ENCODE data around the gene EIF4B. TPM values are rescaled to one million over a fixed set of nuclear protein-coding genes. Genes with fewer than 3 reads are reported as not detected.

Gene EIF4B
- total RNA-seq, 1 donor from 2014 or later, result 526 TPM

DNA sequence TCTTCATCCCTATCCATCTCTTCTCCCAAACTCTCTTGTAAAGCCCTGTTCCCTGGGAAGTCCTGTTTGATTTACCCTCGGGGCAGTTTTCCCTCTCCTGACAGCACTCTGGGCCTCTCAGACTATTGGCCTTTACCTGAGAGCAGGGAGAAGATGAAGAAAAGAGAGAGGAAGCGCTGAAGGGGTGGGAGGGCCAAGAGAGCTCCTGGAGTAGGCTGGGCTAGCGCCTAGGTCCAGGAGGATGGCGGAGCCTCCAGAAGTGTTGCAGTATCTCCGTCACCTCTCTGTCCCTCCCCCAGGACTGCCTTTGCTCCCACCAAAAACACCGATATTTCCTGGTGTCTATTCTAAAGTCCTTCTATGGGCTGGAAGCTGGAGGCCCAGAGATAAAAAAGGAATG, 85.5 kb downstream of the EIF4B start:
- no peaks in the 10 kb centered on the region for H3K27me3 ChIP-seq (ENCODE audit: control insufficient read depth, insufficient read depth, low read length)
- no peak overlapping the region for H3K4me3 ChIP-seq (ENCODE audit: low read depth, low read length)
- DNase-seq (ENCODE audit: low read depth), result no peak
- TF ChIP-seq, protein P1, sequence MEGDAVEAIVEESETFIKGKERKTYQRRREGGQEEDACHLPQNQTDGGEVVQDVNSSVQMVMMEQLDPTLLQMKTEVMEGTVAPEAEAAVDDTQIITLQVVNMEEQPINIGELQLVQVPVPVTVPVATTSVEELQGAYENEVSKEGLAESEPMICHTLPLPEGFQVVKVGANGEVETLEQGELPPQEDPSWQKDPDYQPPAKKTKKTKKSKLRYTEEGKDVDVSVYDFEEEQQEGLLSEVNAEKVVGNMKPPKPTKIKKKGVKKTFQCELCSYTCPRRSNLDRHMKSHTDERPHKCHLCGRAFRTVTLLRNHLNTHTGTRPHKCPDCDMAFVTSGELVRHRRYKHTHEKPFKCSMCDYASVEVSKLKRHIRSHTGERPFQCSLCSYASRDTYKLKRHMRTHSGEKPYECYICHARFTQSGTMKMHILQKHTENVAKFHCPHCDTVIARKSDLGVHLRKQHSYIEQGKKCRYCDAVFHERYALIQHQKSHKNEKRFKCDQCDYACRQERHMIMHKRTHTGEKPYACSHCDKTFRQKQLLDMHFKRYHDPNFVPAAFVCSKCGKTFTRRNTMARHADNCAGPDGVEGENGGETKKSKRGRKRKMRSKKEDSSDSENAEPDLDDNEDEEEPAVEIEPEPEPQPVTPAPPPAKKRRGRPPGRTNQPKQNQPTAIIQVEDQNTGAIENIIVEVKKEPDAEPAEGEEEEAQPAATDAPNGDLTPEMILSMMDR (IDR thresholded peaks at IDR 0.05; ENCODE audit: insufficient read depth, low read length, poor library complexity, severe bottlenecking), result no peak
- no peaks in the 10 kb centered on the region for H3K36me3 ChIP-seq (ENCODE audit: control insufficient read depth, insufficient read depth, low read length)

Other genes starting within 250 kb of the EIF4B start
- not detected in 2 replicates for gene KRT76, start 229.1 kb upstream of the EIF4B start, total RNA-seq
- gene KRT3, start 210.3 kb upstream of the EIF4B start, total RNA-seq, result not detected in 2 replicates
- not detected in 2 replicates for gene KRT4, start 192.3 kb upstream of the EIF4B start, total RNA-seq
- gene KRT79, start 172.1 kb upstream of the EIF4B start, total RNA-seq, result not detected in 2 replicates
- not detected in 2 replicates for gene KRT78, start 157.5 kb upstream of the EIF4B start, total RNA-seq
- 1,322 and 1,341 TPM in 2 replicates for gene KRT8, start 101.4 kb upstream of the EIF4B start, total RNA-seq
- gene KRT18, start 57.3 kb upstream of the EIF4B start, total RNA-seq, result 1,751 and 1,904 TPM in 2 replicates
- gene TNS2, start 43.6 kb downstream of the EIF4B start, total RNA-seq, result 3.8 and 10.1 TPM in 2 replicates
- gene SPRYD3, start 72.9 kb downstream of the EIF4B start, total RNA-seq, result 32.0 and 32.3 TPM in 2 replicates
- gene IGFBP6, start 91.2 kb downstream of the EIF4B start, total RNA-seq, result 21.4 and 33.7 TPM in 2 replicates
- 0.07 TPM in 1 of 2 replicates, not detected in the other for gene SOAT2, start 97.0 kb downstream of the EIF4B start, total RNA-seq
- 9.1 and 9.9 TPM in 2 replicates for gene ZNF740, start 174.3 kb downstream of the EIF4B start, total RNA-seq
- 5.3 and 9.1 TPM in 2 replicates for gene CSAD, start 174.5 kb downstream of the EIF4B start, total RNA-seq
- 0.75 and 1.6 TPM in 2 replicates for gene ITGB7, start 200.8 kb downstream of the EIF4B start, total RNA-seq
- 6.1 and 6.9 TPM in 2 replicates for gene RARG, start 225.8 kb downstream of the EIF4B start, total RNA-seq